OCI-LY3 (cell line): ENCODE results near the gene ACTR8.

Experiments used
- EZH2phosphoT487 ChIP-seq: fragments of 200-600 bp; shearing (Covaris generic); IDR thresholded peaks from 2 replicates; pipeline ENCODE4 v1.6.1; 2018; ENCODE audit warnings: antibody characterized with exemption, mixed run types, low read depth
- TF ChIP-seq, protein P1 (sequence below): fragments of 200-600, 300-600 bp; sonication (generic); IDR thresholded peaks from 2 replicates; pipeline ENCODE4 v1.5.1; 2014; ENCODE audit warnings: antibody characterized with exemption, low read length, low read depth

DNA sequence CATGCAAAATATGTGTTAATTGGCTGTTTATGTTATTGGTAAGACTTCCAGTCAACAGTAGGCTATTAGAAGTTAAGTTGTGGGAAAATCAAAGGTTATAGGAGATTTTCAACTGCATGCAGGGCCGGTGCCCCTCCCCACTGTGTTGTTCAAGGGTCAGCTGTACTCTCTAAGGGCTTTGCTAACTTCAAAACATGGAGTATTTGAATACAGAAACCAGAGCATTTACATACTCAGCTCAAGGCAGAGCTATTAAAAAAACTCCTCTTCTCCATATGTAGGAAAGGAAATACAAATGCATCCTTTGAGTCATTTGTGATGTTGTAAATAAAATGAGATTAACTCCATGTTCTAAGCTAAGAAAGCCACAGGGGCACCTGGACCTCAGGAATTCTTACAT lies 18.8 kb downstream of the ACTR8 start:
- TF ChIP-seq, protein P1, sequence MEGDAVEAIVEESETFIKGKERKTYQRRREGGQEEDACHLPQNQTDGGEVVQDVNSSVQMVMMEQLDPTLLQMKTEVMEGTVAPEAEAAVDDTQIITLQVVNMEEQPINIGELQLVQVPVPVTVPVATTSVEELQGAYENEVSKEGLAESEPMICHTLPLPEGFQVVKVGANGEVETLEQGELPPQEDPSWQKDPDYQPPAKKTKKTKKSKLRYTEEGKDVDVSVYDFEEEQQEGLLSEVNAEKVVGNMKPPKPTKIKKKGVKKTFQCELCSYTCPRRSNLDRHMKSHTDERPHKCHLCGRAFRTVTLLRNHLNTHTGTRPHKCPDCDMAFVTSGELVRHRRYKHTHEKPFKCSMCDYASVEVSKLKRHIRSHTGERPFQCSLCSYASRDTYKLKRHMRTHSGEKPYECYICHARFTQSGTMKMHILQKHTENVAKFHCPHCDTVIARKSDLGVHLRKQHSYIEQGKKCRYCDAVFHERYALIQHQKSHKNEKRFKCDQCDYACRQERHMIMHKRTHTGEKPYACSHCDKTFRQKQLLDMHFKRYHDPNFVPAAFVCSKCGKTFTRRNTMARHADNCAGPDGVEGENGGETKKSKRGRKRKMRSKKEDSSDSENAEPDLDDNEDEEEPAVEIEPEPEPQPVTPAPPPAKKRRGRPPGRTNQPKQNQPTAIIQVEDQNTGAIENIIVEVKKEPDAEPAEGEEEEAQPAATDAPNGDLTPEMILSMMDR: no peak
- TF ChIP-seq EZH2phosphoT487: no peak
